NOMO-1 (cell line): ENCODE results near the gene PAX4.

Experiments used
- DNase-seq, 2 experiments: peaks; one replicate each; lab custom pipeline; 2025; ENCODE audit not compliant: unreplicated experiment in 2 of 2; lab: John Stamatoyannopoulos, UW

Gene PAX4

GRCh38 chr7:127618042-127618441, at the start of gene PAX4:
PAX4 (minus strand) TSS chr7:127618142; CDS start chr7:127615928, 2,214 bp downstream.
- no peak for DNase-seq

GRCh38 chr7:127667017-127667670, 49.2 kb upstream of the PAX4 start:
- DNase-seq, result no peak

GRCh38 chr7:127666602-127667001, 48.7 kb upstream of the PAX4 start:
- DNase-seq, result no peak

- no peak for DNase-seq
These were observed 48.0 kb upstream of the PAX4 start for GRCh38 chr7:127665922-127666321.

DNA sequence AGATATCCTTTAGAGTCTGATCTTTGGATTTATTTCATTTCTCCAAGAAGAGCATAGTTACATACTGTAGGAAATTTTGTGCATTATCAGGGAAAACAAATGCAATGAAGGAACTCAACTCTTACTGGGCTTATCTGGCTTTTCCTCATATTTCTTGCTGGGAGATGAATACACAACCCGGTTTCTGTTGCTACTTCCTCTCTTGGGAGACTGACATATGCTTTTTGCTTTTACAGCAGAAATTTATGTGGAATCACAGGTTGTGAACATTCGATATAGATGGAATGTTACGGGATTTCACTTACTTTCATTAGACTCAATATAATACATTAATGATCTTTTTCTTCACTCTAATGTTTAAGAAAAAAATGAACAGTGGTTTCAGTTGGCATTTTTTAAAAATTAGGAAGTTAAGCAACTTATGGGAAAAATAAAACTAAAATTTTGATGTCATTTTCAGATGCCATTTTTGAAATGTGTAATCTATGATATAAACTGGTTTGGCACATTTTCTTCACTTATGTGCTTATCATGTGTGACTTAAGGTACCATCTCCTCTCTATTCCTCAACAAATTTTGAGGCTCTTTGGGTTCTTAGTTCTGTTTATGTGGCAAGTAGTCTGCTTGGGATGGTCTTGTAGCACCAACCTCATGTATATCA, 41.2 kb upstream of the PAX4 start:
- DNase-seq, result no peak

- no peak for DNase-seq
These were observed 39.6 kb upstream of the PAX4 start for GRCh38 chr7:127657500-127657899.

DNA sequence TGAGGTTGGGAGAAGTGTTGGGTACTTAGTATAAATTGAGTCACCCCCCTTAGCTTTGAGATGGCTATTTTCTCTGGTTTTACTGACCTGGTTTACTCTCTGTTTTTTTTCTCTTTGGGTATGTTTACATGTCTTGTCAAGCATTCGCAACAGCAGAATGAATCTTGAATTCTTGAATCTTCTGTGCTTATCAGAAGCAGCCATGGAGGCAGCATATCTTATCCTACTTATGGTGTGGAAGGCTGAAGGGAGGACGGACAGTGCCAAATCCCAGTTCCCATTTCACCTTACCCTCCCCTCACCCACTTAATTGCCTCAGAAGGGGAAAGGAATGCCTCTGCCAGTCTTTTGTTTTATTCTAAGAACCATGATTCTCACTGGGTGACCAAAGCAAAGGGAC, 37.8 kb upstream of the PAX4 start:
- DNase-seq, result no peak

- peak; percentile 8 to 21 for DNase-seq
These were observed 36.8 kb upstream of the PAX4 start for GRCh38 chr7:127654404-127655394.

DNA sequence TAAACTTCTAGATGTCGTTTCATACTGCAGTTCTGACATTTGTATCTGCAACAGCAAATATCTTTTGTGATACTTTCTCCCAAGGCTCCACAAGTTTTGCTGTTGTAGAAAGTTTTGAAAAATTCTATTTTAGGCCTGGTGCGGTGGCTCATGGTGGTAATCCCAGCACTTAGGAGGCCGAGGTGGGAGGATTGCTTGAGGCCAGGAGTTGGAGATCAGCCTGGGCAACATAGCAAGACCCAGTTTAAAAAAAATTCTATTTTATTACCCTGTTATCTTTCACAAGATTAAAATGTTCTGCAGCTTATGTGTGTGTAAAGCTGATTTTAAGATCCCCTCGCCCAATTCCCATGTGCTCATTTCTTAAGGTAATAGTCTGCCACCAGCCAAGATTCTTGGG, 35.5 kb upstream of the PAX4 start:
- no peak for DNase-seq

DNA sequence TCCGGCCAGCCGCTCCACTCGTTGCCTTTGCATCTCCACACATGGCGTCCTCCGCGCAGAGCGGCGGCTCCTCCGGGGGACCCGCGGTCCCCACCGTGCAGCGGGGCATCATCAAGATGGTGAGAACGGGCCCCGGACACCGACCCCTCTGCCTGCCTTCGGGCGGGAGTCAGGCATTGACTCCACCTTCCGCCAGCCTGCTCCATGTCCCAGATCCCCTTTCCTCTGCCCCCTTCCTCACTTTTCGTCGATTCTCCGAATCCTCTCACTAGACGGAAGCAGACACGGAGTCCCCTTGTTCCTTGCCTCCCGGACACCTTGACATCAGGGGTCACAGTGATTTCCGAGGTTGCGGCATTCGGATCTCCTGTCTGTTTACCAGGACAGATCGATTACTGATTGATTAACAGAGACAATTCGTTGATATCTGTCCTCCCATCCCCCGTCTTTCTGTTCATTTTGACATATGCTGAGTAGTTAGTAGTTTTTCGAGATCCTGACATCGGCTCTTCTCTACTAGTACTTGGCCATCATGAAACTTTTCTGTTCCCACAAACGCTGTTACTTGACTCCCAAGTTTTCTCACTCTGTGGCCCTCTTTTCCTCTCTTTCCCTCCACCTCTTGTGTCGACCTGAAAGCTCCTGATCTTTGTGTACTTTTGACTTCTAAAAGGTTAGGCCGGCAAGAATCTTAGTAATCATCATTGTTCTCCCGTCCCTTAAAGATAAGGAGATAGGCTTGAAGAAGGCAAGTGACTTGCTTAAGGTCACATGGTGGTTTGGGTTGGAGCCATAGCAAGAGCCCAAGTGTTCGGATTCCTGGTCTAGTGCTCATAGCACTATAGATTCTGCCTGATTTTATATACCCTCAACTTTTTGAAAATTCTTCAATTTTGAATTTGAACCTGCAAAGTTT, 34.6 kb upstream of the PAX4 start:
- no peak for DNase-seq

DNA sequence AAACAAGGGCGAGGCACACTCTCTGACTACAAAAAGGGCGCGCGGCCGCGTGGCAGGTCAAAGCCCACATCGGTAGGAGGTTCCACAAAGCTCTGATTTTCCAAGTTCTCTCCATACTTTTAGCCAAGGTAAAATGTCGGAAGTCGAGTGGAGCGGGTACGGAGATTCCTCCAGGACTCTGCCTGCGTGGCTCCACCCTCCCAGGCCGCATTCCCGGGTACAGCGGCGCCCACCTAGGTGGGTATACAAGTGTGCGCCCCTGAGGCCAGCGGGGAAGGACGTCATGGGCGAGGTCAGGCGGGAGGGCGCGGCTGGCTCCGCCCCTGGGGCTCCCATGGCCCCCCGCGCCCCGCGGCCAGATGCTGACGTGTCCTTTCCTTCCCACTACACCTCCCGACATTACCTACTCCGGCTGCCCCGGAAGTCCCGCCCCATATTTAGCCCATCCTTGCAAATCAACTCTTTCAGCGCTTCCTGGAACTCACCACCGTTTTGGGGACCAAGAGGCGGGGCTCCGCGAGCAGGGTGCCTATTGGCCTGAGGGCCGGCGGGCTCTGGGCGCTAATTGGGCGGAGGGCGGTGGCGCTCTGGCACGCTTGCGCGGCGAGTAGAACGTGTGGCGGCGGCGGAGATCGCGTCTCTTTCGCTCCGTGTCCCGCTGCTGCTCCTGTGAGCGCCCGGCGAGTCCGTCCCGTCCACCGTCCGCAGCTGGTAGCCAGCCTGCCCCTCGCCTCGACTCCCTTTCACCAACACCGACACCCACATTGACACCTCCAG, 33.8 kb upstream of the PAX4 start, which contains the start of gene SND1:
TSS of gene SND1 (plus strand) at position 639 of the 777 bp plus-strand sequence. CDS start 180 bp downstream, outside the sequence.
- DNase-seq, result peak; percentile 92 to 93

- DNase-seq, result peak in 1 of 2 experiments; percentile 39
These were observed 33.1 kb upstream of the PAX4 start for GRCh38 chr7:127650847-127651555.

- DNase-seq, result no peak
These were observed 31.0 kb upstream of the PAX4 start for GRCh38 chr7:127648986-127649385.

DNA sequence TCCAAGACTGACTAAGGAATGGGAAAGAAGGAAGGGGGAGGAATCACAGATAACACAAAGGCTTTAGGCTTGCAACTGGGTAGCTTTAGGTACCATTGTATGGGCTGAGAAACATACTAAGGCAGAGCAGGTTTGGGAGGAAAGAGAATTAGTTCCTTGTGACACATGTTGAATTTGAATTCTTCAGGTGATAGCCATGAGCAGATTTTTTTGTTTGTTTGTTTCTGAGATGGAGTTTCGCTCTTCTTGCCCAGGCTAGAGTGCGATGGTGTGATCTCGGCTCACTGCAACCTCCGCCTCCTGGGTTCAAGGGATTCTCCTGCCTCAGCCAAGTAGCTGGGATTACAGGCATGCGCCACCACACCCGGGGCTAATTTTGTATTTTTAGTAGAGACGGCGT, 29.7 kb upstream of the PAX4 start:
- no peak for DNase-seq

- DNase-seq, result no peak
These were observed 26.5 kb upstream of the PAX4 start for GRCh38 chr7:127644484-127644883.

GRCh38 chr7:127638197-127638596, 20.3 kb upstream of the PAX4 start:
- no peak for DNase-seq

DNA sequence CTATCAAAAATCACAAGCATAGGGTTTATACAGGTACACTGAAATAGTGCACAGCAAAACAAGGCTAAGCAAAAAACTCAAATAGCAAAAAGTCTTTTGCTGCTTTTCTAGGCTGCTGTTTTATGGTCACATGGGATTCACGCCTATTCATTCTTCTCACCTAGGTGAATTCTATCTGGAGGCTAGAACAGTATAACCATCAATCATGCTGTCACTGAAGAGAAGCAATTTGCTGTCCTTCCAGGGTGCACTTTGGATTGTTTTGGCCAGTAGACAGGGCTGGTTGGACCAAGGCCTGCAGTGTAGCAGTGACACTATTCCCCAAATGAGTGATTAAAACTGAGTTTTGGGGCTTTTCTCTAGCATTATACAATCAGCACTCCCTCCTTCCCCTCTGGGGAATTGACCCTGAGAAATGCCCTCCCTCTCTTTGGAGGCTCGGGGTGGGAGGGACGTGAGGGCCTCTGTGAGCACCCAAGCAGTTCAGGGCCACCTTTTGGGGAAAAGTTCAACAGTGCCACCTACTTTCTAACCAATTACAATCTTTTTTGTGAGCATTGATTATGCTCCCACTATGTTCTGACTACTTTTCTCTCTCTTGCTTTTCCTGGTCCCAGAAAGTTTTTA, 17.8 kb upstream of the PAX4 start:
- no peak for DNase-seq

- DNase-seq, result no peak
These were observed 14.5 kb upstream of the PAX4 start for GRCh38 chr7:127632276-127632910.
